Endothelial cell (in vitro differentiated cells): Measurements from ENCODE around the gene DCTD. TPM values are rescaled to one million over a fixed set of nuclear protein-coding genes. Genes with fewer than 3 reads are reported as not detected.

Source experiments
- DNase-seq: peaks from one replicate; pipeline ENCODE4 v3.0.0; 2021; ENCODE audit warnings: low spot score
- H3K27ac Mint-ChIP-seq: one replicate; pipeline ENCODE4 v1.8.0; 2021; ENCODE audit warnings: mixed read lengths, inconsistent platforms; ENCODE audit not compliant: unreplicated experiment
- H3K27me3 Mint-ChIP-seq: one replicate; pipeline ENCODE4 v1.8.0; 2021; ENCODE audit warnings: mild to moderate bottlenecking, moderate library complexity, mixed read lengths, inconsistent platforms; ENCODE audit not compliant: unreplicated experiment
- H3K36me3 Mint-ChIP-seq: one replicate; pipeline ENCODE4 v1.8.0; 2021; ENCODE audit warnings: mild to moderate bottlenecking, low read depth, mixed read lengths, inconsistent platforms; ENCODE audit not compliant: unreplicated experiment
- H3K4me1 Mint-ChIP-seq: one replicate; pipeline ENCODE4 v1.8.0; 2021; ENCODE audit warnings: mild to moderate bottlenecking, mixed read lengths, inconsistent platforms; ENCODE audit not compliant: unreplicated experiment
- H3K4me3 Mint-ChIP-seq: one replicate; pipeline ENCODE4 v1.8.0; 2021; ENCODE audit warnings: mild to moderate bottlenecking, mixed read lengths, inconsistent platforms; ENCODE audit not compliant: unreplicated experiment
- H3K9me3 Mint-ChIP-seq: one replicate; pipeline ENCODE4 v1.8.0; 2021; ENCODE audit warnings: mixed read lengths, inconsistent platforms; ENCODE audit not compliant: unreplicated experiment
- total RNA-seq: library from RNA; stranded (reverse); fragmentation: NEBNext Ultra II Directional; extraction: Animal tissue kit (Norgen Biotek cat#: 25700); gene quantifications from one replicate; pipeline ENCODE4 v1.2.1, GENCODE V29; 2021; ENCODE audit not compliant: unreplicated experiment
- TF ChIP-seq, protein P1 (sequence below): fragments of 200-600 bp; sonication (generic); IDR thresholded peaks from one replicate; pipeline ENCODE4 v1.5.0; 2021; ENCODE audit warnings: antibody characterized with exemption; ENCODE audit not compliant: unreplicated experiment

DCTD gene
- total RNA-seq, 1 donor from 2014 or later = 115 TPM

DNA sequence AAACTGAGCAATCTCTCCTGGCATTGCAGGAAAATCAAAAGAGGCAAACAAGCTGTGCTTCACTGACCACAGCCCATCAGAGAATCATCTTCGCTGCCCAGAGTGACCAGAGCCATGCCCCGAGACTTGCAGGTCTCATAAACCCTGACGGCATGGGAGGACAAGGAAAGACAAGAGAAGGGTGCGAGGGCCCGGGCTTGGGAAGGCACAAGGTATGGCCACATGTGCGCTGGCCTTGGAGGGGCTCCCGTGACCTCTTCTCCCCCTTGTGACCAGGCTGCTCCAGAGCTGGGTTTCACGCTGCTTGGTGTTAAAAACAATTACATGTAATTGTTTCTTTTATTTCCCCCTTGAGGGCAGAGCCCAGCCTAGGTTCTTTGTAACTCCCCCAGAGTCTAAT is 20.8 kb downstream of the DCTD start:
- Mint-ChIP-seq H3K36me3 (peaks cover 33% of the 10 kb centered on the region), H3K27ac (no peak overlapping the region), H3K27me3 (no peaks in the 10 kb centered on the region), H3K4me1 (peaks cover 7% of the 10 kb centered on the region), H3K4me3 (peak overlapping the region; percentile 50), H3K9me3 (no peaks in the 10 kb centered on the region)
- TF ChIP-seq, protein P1, sequence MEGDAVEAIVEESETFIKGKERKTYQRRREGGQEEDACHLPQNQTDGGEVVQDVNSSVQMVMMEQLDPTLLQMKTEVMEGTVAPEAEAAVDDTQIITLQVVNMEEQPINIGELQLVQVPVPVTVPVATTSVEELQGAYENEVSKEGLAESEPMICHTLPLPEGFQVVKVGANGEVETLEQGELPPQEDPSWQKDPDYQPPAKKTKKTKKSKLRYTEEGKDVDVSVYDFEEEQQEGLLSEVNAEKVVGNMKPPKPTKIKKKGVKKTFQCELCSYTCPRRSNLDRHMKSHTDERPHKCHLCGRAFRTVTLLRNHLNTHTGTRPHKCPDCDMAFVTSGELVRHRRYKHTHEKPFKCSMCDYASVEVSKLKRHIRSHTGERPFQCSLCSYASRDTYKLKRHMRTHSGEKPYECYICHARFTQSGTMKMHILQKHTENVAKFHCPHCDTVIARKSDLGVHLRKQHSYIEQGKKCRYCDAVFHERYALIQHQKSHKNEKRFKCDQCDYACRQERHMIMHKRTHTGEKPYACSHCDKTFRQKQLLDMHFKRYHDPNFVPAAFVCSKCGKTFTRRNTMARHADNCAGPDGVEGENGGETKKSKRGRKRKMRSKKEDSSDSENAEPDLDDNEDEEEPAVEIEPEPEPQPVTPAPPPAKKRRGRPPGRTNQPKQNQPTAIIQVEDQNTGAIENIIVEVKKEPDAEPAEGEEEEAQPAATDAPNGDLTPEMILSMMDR = no peak
- no peak for DNase-seq

GRCh38 chr4:182895791-182896292 is 21.3 kb downstream of the DCTD start:
- Mint-ChIP-seq H3K4me3 (peak overlapping the region; percentile 50), H3K4me1 (peaks cover 7% of the 10 kb centered on the region), H3K27ac (no peak overlapping the region), H3K36me3 (peaks cover 35% of the 10 kb centered on the region), H3K9me3 (no peaks in the 10 kb centered on the region), H3K27me3 (no peaks in the 10 kb centered on the region)
- TF ChIP-seq, protein P1 = no peak
- no peak for DNase-seq

- Mint-ChIP-seq H3K36me3 (peaks cover 37% of the 10 kb centered on the region), H3K4me1 (peaks cover 7% of the 10 kb centered on the region), H3K4me3 (peak overlapping the region; percentile 60), H3K9me3 (no peaks in the 10 kb centered on the region), H3K27ac (no peak overlapping the region), H3K27me3 (no peaks in the 10 kb centered on the region)
- no peak for DNase-seq
- TF ChIP-seq, protein P1 = no peak
Measured at GRCh38 chr4:182894681-182895275, 22.4 kb downstream of the DCTD start.

DNA sequence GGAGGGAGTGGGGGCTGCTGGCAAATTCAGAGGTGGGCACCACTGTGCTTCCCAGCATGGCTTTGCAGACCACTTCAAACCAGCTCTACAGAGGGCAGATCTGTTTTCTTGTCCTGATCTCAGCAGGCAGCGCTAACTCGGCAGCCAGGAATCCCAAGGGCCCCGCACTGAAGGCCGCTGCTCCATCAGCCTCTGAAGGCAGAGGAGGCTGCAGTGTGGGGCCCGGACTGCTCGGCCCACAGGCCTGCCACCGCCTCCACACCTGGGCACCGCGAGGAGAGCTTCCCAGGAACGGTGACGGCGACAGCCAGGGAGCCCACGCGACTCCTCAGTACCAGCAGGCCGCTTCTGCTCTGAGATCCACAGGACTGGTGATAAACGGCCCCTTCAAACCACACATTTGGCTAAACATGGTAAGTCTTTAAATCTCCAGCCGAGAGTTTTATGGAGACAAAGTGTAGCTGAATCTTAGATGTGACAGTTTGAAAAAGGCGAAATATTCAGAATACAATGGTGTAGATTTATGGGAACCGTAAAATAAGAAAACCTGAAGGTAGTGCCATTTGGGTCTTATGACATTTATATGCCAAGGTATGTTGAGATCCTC is 23.6 kb downstream of the DCTD start:
- DNase-seq = no peak
- H3K4me3 Mint-ChIP-seq = no peak overlapping the region
- no peaks in the 10 kb centered on the region for H3K27me3 Mint-ChIP-seq
- H3K9me3 Mint-ChIP-seq = no peaks in the 10 kb centered on the region
- H3K4me1 Mint-ChIP-seq = peaks cover 7% of the 10 kb centered on the region
- TF ChIP-seq, protein P1 = no peak
- no peak overlapping the region for H3K27ac Mint-ChIP-seq
- H3K36me3 Mint-ChIP-seq = peaks cover 48% of the 10 kb centered on the region

GRCh38 chr4:182893047-182893446 is 24.1 kb downstream of the DCTD start:
- no peak overlapping the region for H3K27ac Mint-ChIP-seq
- DNase-seq = no peak
- H3K9me3 Mint-ChIP-seq = no peaks in the 10 kb centered on the region
- peaks cover 2% of the 10 kb centered on the region for H3K4me1 Mint-ChIP-seq
- TF ChIP-seq, protein P1 = no peak
- no peak overlapping the region for H3K4me3 Mint-ChIP-seq
- H3K27me3 Mint-ChIP-seq = no peaks in the 10 kb centered on the region
- peaks cover 48% of the 10 kb centered on the region for H3K36me3 Mint-ChIP-seq
